Stimulated activated naive B cell treated with anti-CD40 and anti-IgM and Interleukin-4, amounts not matched to agents 10 μg/mL and 1 μg/mL and 100 μg/mL, for 72 hours (primary cell): ENCODE results near the gene AGER.
A peak's percentile ranks its signal among the peaks of the same experiment; 100 is the strongest.

Experiments used
- ATAC-seq, 2 donors: fragments of 150-1000 bp; cut with Tn5 transposase; replicated peaks; 2 replicates each; pipeline ENCODE4 v1.10.0; 2021; ENCODE audit warnings: moderate library complexity in 1 of 2
- DNase-seq: peaks from one replicate; pipeline ENCODE4 v3.0.0; 2021
- H3K27ac Mint-ChIP-seq: one replicate; pipeline ENCODE4 v1.8.0; 2022; ENCODE audit warnings: mild to moderate bottlenecking, mixed read lengths
- H3K27me3 Mint-ChIP-seq, 2 donors: one replicate each; pipeline ENCODE4 v1.8.0; 2022; ENCODE audit warnings: mixed read lengths in 2 of 2
- H3K36me3 Mint-ChIP-seq, 2 donors: one replicate each; pipeline ENCODE4 v1.8.0; 2022; ENCODE audit warnings: mixed read lengths in 2 of 2, mild to moderate bottlenecking in 1 of 2
- H3K4me1 Mint-ChIP-seq, 2 donors: one replicate each; pipeline ENCODE4 v1.8.0; 2022; ENCODE audit warnings: mixed read lengths in 2 of 2, mild to moderate bottlenecking in 1 of 2
- H3K4me3 Mint-ChIP-seq, 2 donors: one replicate each; pipeline ENCODE4 v1.8.0; 2022; ENCODE audit warnings: mild to moderate bottlenecking in 2 of 2, mixed read lengths in 2 of 2, moderate library complexity in 1 of 2
- H3K9me3 Mint-ChIP-seq, 2 donors: one replicate each; pipeline ENCODE4 v1.8.0; 2022; ENCODE audit warnings: mixed read lengths in 2 of 2, mild to moderate bottlenecking in 1 of 2

AGER gene

DNA sequence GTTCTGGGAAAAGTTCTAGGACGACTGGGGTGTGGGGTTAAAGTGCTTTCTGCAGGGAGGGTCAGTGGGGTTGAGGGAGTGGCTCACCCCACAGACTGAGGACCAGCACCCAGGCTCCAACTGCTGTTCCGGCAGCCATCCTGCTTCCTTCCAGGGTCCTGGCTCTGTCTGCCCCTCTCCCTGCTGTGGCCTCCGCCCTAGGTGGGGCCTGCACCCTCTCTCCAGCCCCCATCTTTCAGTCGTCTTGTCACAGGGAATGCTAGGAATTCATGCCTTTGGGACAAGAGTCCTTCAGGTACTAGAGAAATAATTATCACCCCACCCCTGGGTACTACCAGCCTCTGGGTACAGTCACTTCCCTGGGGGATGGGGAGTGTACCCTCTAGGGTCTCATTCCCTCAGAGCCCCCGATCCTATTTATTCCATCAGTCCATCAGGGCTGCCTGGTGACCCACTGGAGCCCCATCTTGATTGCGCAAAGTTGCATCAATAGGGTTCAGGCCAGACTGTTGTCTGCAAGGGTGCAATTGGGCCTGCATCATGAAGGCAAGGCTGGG lies at the start of gene AGER:
TSS of gene AGER (minus strand) at position 170 of the 557 bp plus-strand sequence. CDS start at position 139, 31 bp downstream.
- DNase-seq, result no peak
- H3K4me1 Mint-ChIP-seq, result peaks cover 53 to 75% of the 10 kb centered on the region in 2 donors
- H3K4me3 Mint-ChIP-seq, result no peak within 1 kb of the TSS
- no peak for ATAC-seq
- peak within 1 kb of the TSS; percentile 20 for H3K27ac Mint-ChIP-seq
- no peaks in the 10 kb centered on the region for H3K27me3 Mint-ChIP-seq
- peaks cover 61 to 67% of the 10 kb centered on the region in 2 donors for H3K36me3 Mint-ChIP-seq
- H3K9me3 Mint-ChIP-seq, result no peaks in the 10 kb centered on the region

- peak overlapping the region; percentile 52 for H3K27ac Mint-ChIP-seq
- ATAC-seq (peak; percentile 64 to 66), DNase-seq (no peak)
- H3K4me1 Mint-ChIP-seq, result peaks cover 43 to 63% of the 10 kb centered on the region in 2 donors
- H3K4me3 Mint-ChIP-seq, result no peak overlapping the region
- H3K9me3 Mint-ChIP-seq, result peaks cover 0 to 3% of the 10 kb centered on the region in 2 donors
- no peaks in the 10 kb centered on the region for H3K27me3 Mint-ChIP-seq
- no peaks in the 10 kb centered on the region for H3K36me3 Mint-ChIP-seq
Measured at GRCh38 chr6:32226434-32226833, 42.4 kb upstream of the AGER start.

- peak; percentile 95 to 96 for ATAC-seq
- peaks cover 0 to 3% of the 10 kb centered on the region in 2 donors for H3K9me3 Mint-ChIP-seq
- no peak overlapping the region for H3K4me3 Mint-ChIP-seq
Measured at GRCh38 chr6:32224696-32225095, 40.6 kb upstream of the AGER start.

GRCh38 chr6:32223258-32224235 lies 39.5 kb upstream of the AGER start, which contains the start of gene NOTCH4:
TSS of gene NOTCH4 (minus strand) at chr6:32224067. CDS start at chr6:32223928, 139 bp downstream.
- DNase-seq, result no peak
- peak within 1 kb of the TSS in 1 of 2 donors; percentile 46 for H3K4me3 Mint-ChIP-seq
- H3K36me3 Mint-ChIP-seq, result no peaks in the 10 kb centered on the region
- H3K9me3 Mint-ChIP-seq, result peaks cover 0 to 3% of the 10 kb centered on the region in 2 donors
- peak within 1 kb of the TSS; percentile 76 for H3K27ac Mint-ChIP-seq
- H3K27me3 Mint-ChIP-seq, result peaks cover 0 to 5% of the 10 kb centered on the region in 2 donors
- H3K4me1 Mint-ChIP-seq, result peaks cover 42 to 58% of the 10 kb centered on the region in 2 donors
- no peak for ATAC-seq

More at GRCh38 chr6:32224696-32225095, 40.6 kb upstream of the AGER start:
- Mint-ChIP-seq H3K27me3 (no peaks in the 10 kb centered on the region), H3K36me3 (no peaks in the 10 kb centered on the region), H3K4me1 (peaks cover 43 to 63% of the 10 kb centered on the region in 2 donors), H3K27ac (no peak overlapping the region)
- DNase-seq, result peak; percentile 69

- peaks cover 0 to 3% of the 10 kb centered on the region in 2 donors for H3K9me3 Mint-ChIP-seq
- peaks cover 0 to 6% of the 10 kb centered on the region in 2 donors for H3K27me3 Mint-ChIP-seq
- peak overlapping the region in 1 of 2 donors; percentile 46 for H3K4me3 Mint-ChIP-seq
Measured at GRCh38 chr6:32222333-32223230, 38.5 kb upstream of the AGER start.

GRCh38 chr6:32220021-32220420 lies 36.0 kb upstream of the AGER start:
- H3K27ac Mint-ChIP-seq, result no peak overlapping the region
- ATAC-seq, result no peak
- H3K36me3 Mint-ChIP-seq, result no peaks in the 10 kb centered on the region
- no peaks in the 10 kb centered on the region for H3K9me3 Mint-ChIP-seq
- no peak overlapping the region for H3K4me3 Mint-ChIP-seq
- peaks cover 27 to 35% of the 10 kb centered on the region in 2 donors for H3K4me1 Mint-ChIP-seq
- H3K27me3 Mint-ChIP-seq, result peaks cover 0 to 6% of the 10 kb centered on the region in 2 donors
- DNase-seq, result no peak

More at GRCh38 chr6:32222333-32223230, 38.5 kb upstream of the AGER start:
- no peaks in the 10 kb centered on the region for H3K36me3 Mint-ChIP-seq
- peaks cover 37 to 48% of the 10 kb centered on the region in 2 donors for H3K4me1 Mint-ChIP-seq
- H3K27ac Mint-ChIP-seq, result no peak overlapping the region
- DNase-seq, result no peak
- ATAC-seq, result no peak

GRCh38 chr6:32218167-32218566 lies 34.1 kb upstream of the AGER start:
- H3K9me3 Mint-ChIP-seq, result no peaks in the 10 kb centered on the region
- no peak for ATAC-seq
- no peak for DNase-seq
- H3K27ac Mint-ChIP-seq, result no peak overlapping the region
- no peaks in the 10 kb centered on the region for H3K36me3 Mint-ChIP-seq
- peaks cover 0 to 6% of the 10 kb centered on the region in 2 donors for H3K27me3 Mint-ChIP-seq
- peaks cover 19 to 23% of the 10 kb centered on the region in 2 donors for H3K4me1 Mint-ChIP-seq
- no peak overlapping the region for H3K4me3 Mint-ChIP-seq

GRCh38 chr6:32216998-32217397 lies 32.9 kb upstream of the AGER start:
- Mint-ChIP-seq H3K9me3 (no peaks in the 10 kb centered on the region), H3K36me3 (no peaks in the 10 kb centered on the region), H3K27me3 (peaks cover 0 to 6% of the 10 kb centered on the region in 2 donors), H3K4me3 (no peak overlapping the region), H3K27ac (no peak overlapping the region), H3K4me1 (peaks cover 10 to 11% of the 10 kb centered on the region in 2 donors)
- DNase-seq (no peak), ATAC-seq (no peak)

- Mint-ChIP-seq H3K27ac (no peak overlapping the region), H3K36me3 (no peaks in the 10 kb centered on the region), H3K4me3 (no peak overlapping the region), H3K9me3 (no peaks in the 10 kb centered on the region), H3K27me3 (peaks cover 0 to 6% of the 10 kb centered on the region in 2 donors), H3K4me1 (peaks cover 10 to 11% of the 10 kb centered on the region in 2 donors)
- ATAC-seq (no peak), DNase-seq (no peak)
Measured at GRCh38 chr6:32216285-32216684, 32.2 kb upstream of the AGER start.

- Mint-ChIP-seq H3K4me1 (peaks cover 10 to 11% of the 10 kb centered on the region in 2 donors), H3K27ac (no peak overlapping the region), H3K36me3 (no peaks in the 10 kb centered on the region), H3K27me3 (peaks cover 0 to 6% of the 10 kb centered on the region in 2 donors), H3K9me3 (no peaks in the 10 kb centered on the region), H3K4me3 (no peak overlapping the region)
- DNase-seq, result no peak
- ATAC-seq, result no peak
Measured at GRCh38 chr6:32215617-32216016, 31.6 kb upstream of the AGER start.

DNA sequence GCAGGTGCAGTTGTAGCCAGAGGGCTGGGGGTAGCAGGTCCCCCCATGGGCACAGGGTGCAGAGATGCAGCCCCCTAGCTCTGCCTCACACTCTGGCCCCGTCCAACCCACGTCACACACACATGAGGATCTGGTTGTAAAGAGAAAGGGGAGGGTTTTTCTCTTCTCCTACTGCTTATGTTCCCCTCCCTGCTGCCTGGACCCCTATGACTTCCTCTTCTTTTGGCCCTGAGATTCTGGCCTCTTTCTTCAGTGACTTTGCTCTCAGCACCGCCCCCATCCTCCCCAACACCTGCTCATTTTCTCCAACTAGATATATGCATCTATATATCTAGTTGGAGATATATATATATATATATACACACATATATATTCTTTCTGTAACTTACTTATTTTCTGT lies 30.1 kb upstream of the AGER start:
- ATAC-seq, result peak in 1 of 2 donors; percentile 48
- DNase-seq, result no peak
- Mint-ChIP-seq H3K36me3 (no peaks in the 10 kb centered on the region), H3K27me3 (peaks cover 0 to 6% of the 10 kb centered on the region in 2 donors), H3K9me3 (no peaks in the 10 kb centered on the region), H3K27ac (no peak overlapping the region), H3K4me1 (peaks cover 6 to 11% of the 10 kb centered on the region in 2 donors), H3K4me3 (no peak overlapping the region)

DNA sequence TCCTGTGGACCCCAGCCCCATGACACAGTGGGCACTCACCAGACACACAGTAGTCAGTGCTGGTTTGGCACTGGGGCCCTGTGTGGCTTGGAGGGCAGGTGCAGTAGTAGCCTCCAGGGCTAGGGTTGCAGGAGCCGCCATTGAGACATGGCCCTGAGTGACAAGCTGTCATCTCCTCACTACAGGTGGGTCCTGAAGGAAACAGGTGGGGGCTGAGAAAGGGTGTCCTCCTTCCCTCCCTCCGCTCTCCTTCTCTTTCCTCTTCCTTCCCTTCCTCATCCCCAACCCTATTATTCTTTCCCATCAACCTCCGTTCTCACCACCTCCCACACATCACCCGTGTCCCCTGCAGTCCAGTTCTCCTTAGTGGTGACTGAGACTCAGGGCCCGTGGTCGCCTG lies 29.6 kb upstream of the AGER start:
- no peak overlapping the region for H3K4me3 Mint-ChIP-seq
- H3K36me3 Mint-ChIP-seq, result no peaks in the 10 kb centered on the region
- no peak for ATAC-seq
- no peak overlapping the region for H3K27ac Mint-ChIP-seq
- H3K9me3 Mint-ChIP-seq, result no peaks in the 10 kb centered on the region
- H3K27me3 Mint-ChIP-seq, result peaks cover 0 to 2% of the 10 kb centered on the region in 2 donors
- H3K4me1 Mint-ChIP-seq, result peaks cover 6 to 11% of the 10 kb centered on the region in 2 donors
- no peak for DNase-seq

- no peak overlapping the region for H3K27ac Mint-ChIP-seq
- no peak for DNase-seq
- H3K27me3 Mint-ChIP-seq, result no peaks in the 10 kb centered on the region
Measured at GRCh38 chr6:32212076-32212760, 28.2 kb upstream of the AGER start.

More at GRCh38 chr6:32212076-32212760, 28.2 kb upstream of the AGER start:
- H3K4me3 Mint-ChIP-seq, result no peak overlapping the region
- ATAC-seq, result no peak
- H3K4me1 Mint-ChIP-seq, result peaks cover 4 to 11% of the 10 kb centered on the region in 2 donors
- no peaks in the 10 kb centered on the region for H3K9me3 Mint-ChIP-seq
- no peaks in the 10 kb centered on the region for H3K36me3 Mint-ChIP-seq
